GM10248 (cell line): ENCODE data around the gene GNAL.

Experiments
- CTCF ChIA-PET: fragments of 300-600 bp; sonication (Branson Sonifier 250); formaldehyde crosslinking; extraction: SDS; loops from one replicate; lab custom pipeline; 2021; ENCODE audit warnings: antibody characterized with exemption; lab: Yijun Ruan, JAX
- POLR2A ChIA-PET: fragments of 350-650 bp; sonication (Branson Sonifier 250); formaldehyde crosslinking; extraction: SDS; loops from one replicate; lab custom pipeline; 2020; ENCODE audit warnings: antibody characterized with exemption; lab: Yijun Ruan, JAX
- DNase-seq: peaks from one replicate; pipeline ENCODE4 v3.0.0; 2012; ENCODE audit errors: extremely low spot score
- TF ChIP-seq, protein P1 (sequence below): IDR thresholded peaks from 2 replicates; pipeline ENCODE4 v1.5.1; 2012; ENCODE audit warnings: mild to moderate bottlenecking, low read depth; ENCODE audit errors: extremely low read depth, missing control alignments, control extremely low read depth

The GNAL gene

DNA sequence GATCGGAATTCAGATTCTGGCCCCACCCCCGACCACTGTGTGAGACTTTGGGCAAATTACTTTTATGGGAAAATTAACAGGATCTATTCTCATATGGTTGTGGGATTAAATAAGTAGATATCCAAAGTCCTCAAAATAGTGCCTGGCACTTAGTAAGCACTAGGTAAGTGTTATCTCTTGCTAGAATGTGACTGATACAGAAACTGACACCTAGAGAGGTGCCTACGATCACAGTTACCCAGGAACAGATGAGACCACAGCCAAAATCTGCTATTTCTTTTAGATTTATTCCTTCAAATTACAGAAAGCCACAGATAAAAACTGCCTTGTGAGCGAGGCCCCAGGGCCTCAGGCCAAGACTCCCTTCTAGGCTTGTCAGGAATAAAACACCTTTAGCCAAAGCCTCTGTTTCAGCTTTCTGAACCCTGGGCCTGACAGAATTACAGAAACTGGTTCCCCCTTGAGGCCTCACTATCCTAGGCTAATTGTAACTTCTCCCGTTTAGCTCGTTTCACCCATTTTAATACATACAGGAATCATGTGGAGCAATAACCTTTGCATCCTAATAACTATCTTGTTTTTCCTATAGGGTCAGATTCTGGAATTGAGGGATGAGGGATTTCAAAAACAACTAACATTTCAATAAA lies 139.8 kb downstream of the GNAL start:
- POLR2A ChIA-PET = no interaction called here

GRCh38 chr18:11830585-11830984 lies 141.5 kb downstream of the GNAL start:
- POLR2A ChIA-PET = no interaction called here
- no peak for DNase-seq
- CTCF ChIA-PET = interaction anchor here (1.4 kb wide), 1 partner anchor 41 kb away, joined by 3 read pairs; no protein-coding TSS in a partner anchor
- TF ChIP-seq, protein P1, sequence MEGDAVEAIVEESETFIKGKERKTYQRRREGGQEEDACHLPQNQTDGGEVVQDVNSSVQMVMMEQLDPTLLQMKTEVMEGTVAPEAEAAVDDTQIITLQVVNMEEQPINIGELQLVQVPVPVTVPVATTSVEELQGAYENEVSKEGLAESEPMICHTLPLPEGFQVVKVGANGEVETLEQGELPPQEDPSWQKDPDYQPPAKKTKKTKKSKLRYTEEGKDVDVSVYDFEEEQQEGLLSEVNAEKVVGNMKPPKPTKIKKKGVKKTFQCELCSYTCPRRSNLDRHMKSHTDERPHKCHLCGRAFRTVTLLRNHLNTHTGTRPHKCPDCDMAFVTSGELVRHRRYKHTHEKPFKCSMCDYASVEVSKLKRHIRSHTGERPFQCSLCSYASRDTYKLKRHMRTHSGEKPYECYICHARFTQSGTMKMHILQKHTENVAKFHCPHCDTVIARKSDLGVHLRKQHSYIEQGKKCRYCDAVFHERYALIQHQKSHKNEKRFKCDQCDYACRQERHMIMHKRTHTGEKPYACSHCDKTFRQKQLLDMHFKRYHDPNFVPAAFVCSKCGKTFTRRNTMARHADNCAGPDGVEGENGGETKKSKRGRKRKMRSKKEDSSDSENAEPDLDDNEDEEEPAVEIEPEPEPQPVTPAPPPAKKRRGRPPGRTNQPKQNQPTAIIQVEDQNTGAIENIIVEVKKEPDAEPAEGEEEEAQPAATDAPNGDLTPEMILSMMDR = no peak

More for the DNA sequence above, 139.8 kb downstream of the GNAL start:
- no peak for DNase-seq
- CTCF ChIA-PET = interaction anchor here (1.4 kb wide), 1 partner anchor 42 kb away, joined by 3 read pairs; no protein-coding TSS in a partner anchor
- TF ChIP-seq, protein P1 = no peak

- TF ChIP-seq, protein P1 = no peak
- POLR2A ChIA-PET = no interaction called here
- DNase-seq = no peak
- CTCF ChIA-PET = interaction anchor here (1.1 kb wide), 1 partner anchor 29 kb away, joined by 3 read pairs; no protein-coding TSS in a partner anchor
These were observed 142.9 kb downstream of the GNAL start for GRCh38 chr18:11831921-11832320.

GRCh38 chr18:11834772-11835171 lies 145.7 kb downstream of the GNAL start:
- TF ChIP-seq, protein P1 = no peak
- CTCF ChIA-PET = interaction anchor here (1.5 to 1.8 kb wide), 2 partner anchors 13 to 160 kb away, joined by 4 to 6 read pairs; no protein-coding TSS in a partner anchor

GRCh38 chr18:11839556-11839955 lies 150.5 kb downstream of the GNAL start:
- TF ChIP-seq, protein P1 = no peak
- ChIA-PET POLR2A (no interaction called here), CTCF (interaction anchor here (0.6 to 1.8 kb wide), 5 partner anchors 10 to 155 kb away, joined by 3 to 4 read pairs (median 4); no protein-coding TSS in a partner anchor)
- no peak for DNase-seq

More at GRCh38 chr18:11834772-11835171, 145.7 kb downstream of the GNAL start:
- POLR2A ChIA-PET = interaction anchor here (0.6 kb wide), 1 partner anchor 12 kb away, joined by 4 read pairs; no protein-coding TSS in a partner anchor
- no peak for DNase-seq

GRCh38 chr18:11840493-11840892 lies 151.4 kb downstream of the GNAL start:
- POLR2A ChIA-PET = no interaction called here
- TF ChIP-seq, protein P1 = no peak
- DNase-seq = no peak
- CTCF ChIA-PET = interaction anchor here (0.8 to 1.8 kb wide), 3 partner anchors 57 to 154 kb away, joined by 3 to 4 read pairs (median 3); no protein-coding TSS in a partner anchor
